ENCODE data around the gene AKR7A3.
"Not testable (repeated sequence)": the region's sequence is repeated elsewhere in the genome, so short reads cannot be mapped to it uniquely, and the experiment has no call there.

Gene AKR7A3

DNA sequence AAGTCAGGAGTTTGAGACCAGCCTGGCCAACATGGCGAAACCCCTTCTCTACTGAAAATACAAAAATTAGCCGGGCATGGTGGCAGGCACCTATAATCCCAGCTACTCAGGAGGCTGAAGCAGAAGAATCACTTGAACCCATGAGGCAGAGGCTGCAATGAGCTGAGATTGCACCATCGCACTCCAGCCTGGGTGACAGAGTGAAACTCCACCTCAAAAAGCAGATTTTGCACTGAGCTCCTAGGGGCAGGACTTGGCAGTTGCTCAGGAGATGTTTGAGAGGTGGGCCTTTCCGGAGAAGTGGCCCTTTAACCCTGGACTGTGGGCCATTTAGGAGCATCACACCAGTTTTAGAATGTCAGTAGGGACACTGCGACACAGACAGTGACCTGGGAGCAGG is 32.3 kb downstream of the AKR7A3 start:
- H4K8ac ChIP-seq (ENCODE audit: low read depth, low read length); H3K27ac ChIP-seq (ENCODE audit: low read depth, low read length); H2AFZ ChIP-seq (ENCODE audit: insufficient read depth, low read length, poor library complexity); H3K9ac ChIP-seq (ENCODE audit: low read length); H2BK5ac ChIP-seq (ENCODE audit: low read depth, low read length, poor library complexity); H4K12ac ChIP-seq (ENCODE audit: low read depth, low read length); DNase-seq; H3K18ac ChIP-seq (ENCODE audit: low read length); H2AK5ac ChIP-seq (ENCODE audit: low read length); H3K4me2 ChIP-seq (ENCODE audit: low read length); H2BK12ac ChIP-seq (ENCODE audit: low read length); H3K14ac ChIP-seq (ENCODE audit: low read length); H3K27me3 ChIP-seq (ENCODE audit: insufficient read depth, low read length); H3K4ac ChIP-seq (ENCODE audit: low read depth, low read length); H3K4me3 ChIP-seq (ENCODE audit: low read depth, low read length); H3K79me1 ChIP-seq (ENCODE audit: low read length); H3K9me3 ChIP-seq (ENCODE audit: insufficient read depth, low read depth, low read length); H2BK120ac ChIP-seq (ENCODE audit: insufficient read depth, low read length, poor library complexity); H4K91ac ChIP-seq (ENCODE audit: low read depth, low read length); H3K4me1 ChIP-seq (ENCODE audit: control insufficient read depth in 1 of 2, insufficient read depth in 2 of 2, low read length in 2 of 2); H3K23ac ChIP-seq (ENCODE audit: low read length): not testable (repeated sequence)
- Histone ChIP-seq H3K79me2 (ENCODE audit: control insufficient read depth, insufficient read depth, low read length, poor library complexity) (peaks cover 21% of the 10 kb centered on the region), H3K36me3 (ENCODE audit: control insufficient read depth in 1 of 2, insufficient read depth in 2 of 2, low read length in 2 of 2) (peaks cover 55 to 56% of the 10 kb centered on the region in 2 experiments)
- no CpG with 5 or more reads among the region's 5 CpGs for WGBS (ENCODE audit: extremely low coverage, insufficient coverage, insufficient read length)

DNA sequence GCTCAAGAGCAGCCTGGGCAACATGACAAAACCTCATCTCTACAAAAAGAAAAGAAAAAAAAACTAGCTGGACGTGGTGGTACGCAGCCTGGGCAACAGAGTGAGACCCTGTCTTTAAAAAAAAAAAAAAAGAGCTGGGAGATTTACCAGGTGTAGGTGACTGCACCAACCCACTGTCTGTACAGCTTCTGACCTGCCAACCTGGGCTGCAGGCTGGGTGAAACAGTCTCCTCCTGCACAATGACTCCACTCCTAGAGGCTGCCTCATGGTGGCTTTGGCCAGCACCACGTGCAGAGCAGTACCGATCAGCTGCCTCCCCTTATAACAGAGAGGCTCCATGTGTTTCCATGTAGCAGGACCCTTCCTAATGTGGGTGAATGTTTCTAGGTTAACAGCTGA is 33.3 kb downstream of the AKR7A3 start:
- no peaks in the 10 kb centered on the region for H3K27me3 ChIP-seq (ENCODE audit: insufficient read depth, low read length)
- H4K8ac ChIP-seq (ENCODE audit: low read depth, low read length) = no peak overlapping the region
- WGBS (ENCODE audit: extremely low coverage, insufficient coverage, insufficient read length) = no CpG with 5 or more reads among the region's 4 CpGs
- H3K23ac ChIP-seq (ENCODE audit: low read length) = no peak overlapping the region
- no peak overlapping the region for H3K14ac ChIP-seq (ENCODE audit: low read length)
- no peak overlapping the region for H4K12ac ChIP-seq (ENCODE audit: low read depth, low read length)
- H2BK12ac ChIP-seq (ENCODE audit: low read length) = no peak overlapping the region
- H3K4me1 ChIP-seq (ENCODE audit: control insufficient read depth in 1 of 2, insufficient read depth in 2 of 2, low read length in 2 of 2) = peaks cover 4 to 7% of the 10 kb centered on the region in 2 experiments
- H3K9ac ChIP-seq (ENCODE audit: low read length) = no peak overlapping the region
- H3K79me2 ChIP-seq (ENCODE audit: control insufficient read depth, insufficient read depth, low read length, poor library complexity) = peaks cover 27% of the 10 kb centered on the region
- H3K36me3 ChIP-seq (ENCODE audit: control insufficient read depth in 1 of 2, insufficient read depth in 2 of 2, low read length in 2 of 2) = peaks cover 48 to 49% of the 10 kb centered on the region in 2 experiments
- H2AFZ ChIP-seq (ENCODE audit: insufficient read depth, low read length, poor library complexity) = no peak overlapping the region
- no peak overlapping the region for H4K91ac ChIP-seq (ENCODE audit: low read depth, low read length)
- no peak overlapping the region for H3K18ac ChIP-seq (ENCODE audit: low read length)
- no peak overlapping the region for H3K4ac ChIP-seq (ENCODE audit: low read depth, low read length)
- H3K27ac ChIP-seq (ENCODE audit: low read depth, low read length) = no peak overlapping the region
- H3K4me3 ChIP-seq (ENCODE audit: low read depth, low read length) = no peak overlapping the region
- no peak overlapping the region for H2AK5ac ChIP-seq (ENCODE audit: low read length)
- no peak overlapping the region for H2BK120ac ChIP-seq (ENCODE audit: insufficient read depth, low read length, poor library complexity)
- H3K4me2 ChIP-seq (ENCODE audit: low read length) = no peak overlapping the region
- H3K9me3 ChIP-seq (ENCODE audit: insufficient read depth, low read depth, low read length) = no peaks in the 10 kb centered on the region
- H3K79me1 ChIP-seq (ENCODE audit: low read length) = peaks cover 10% of the 10 kb centered on the region
- DNase-seq = no peak
- no peak overlapping the region for H2BK5ac ChIP-seq (ENCODE audit: low read depth, low read length, poor library complexity)

DNA sequence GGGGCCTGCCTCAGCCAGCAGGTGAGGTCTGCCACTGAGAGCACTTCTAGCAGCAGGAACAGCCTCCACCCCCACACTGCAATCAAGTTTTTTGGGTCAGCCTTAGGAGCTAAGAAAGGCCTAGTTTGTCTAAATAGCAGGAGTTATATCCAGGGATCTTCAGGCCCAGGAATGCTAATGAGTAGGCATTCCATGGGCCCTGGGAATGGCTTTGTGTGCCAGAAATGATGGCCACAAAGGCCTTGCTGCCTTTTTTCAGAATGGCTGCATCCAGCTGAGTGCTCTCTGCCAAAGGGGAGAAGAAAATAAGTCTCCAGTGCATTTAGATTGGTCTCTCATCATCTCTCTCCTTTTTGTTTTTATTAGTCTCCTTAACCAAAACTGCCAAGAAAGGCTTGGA is 34.2 kb downstream of the AKR7A3 start:
- no peak overlapping the region for H3K4me2 ChIP-seq (ENCODE audit: low read length)
- no peak overlapping the region for H3K4ac ChIP-seq (ENCODE audit: low read depth, low read length)
- H4K8ac ChIP-seq (ENCODE audit: low read depth, low read length) = no peak overlapping the region
- no peak overlapping the region for H3K9ac ChIP-seq (ENCODE audit: low read length)
- H2AK5ac ChIP-seq (ENCODE audit: low read length) = no peak overlapping the region
- H4K12ac ChIP-seq (ENCODE audit: low read depth, low read length) = no peak overlapping the region
- H3K27me3 ChIP-seq (ENCODE audit: insufficient read depth, low read length) = no peaks in the 10 kb centered on the region
- peaks cover 40 to 42% of the 10 kb centered on the region in 2 experiments for H3K36me3 ChIP-seq (ENCODE audit: control insufficient read depth in 1 of 2, insufficient read depth in 2 of 2, low read length in 2 of 2)
- H2BK5ac ChIP-seq (ENCODE audit: low read depth, low read length, poor library complexity) = no peak overlapping the region
- H2BK120ac ChIP-seq (ENCODE audit: insufficient read depth, low read length, poor library complexity) = no peak overlapping the region
- no peak overlapping the region for H3K4me3 ChIP-seq (ENCODE audit: low read depth, low read length)
- no peak overlapping the region for H2BK12ac ChIP-seq (ENCODE audit: low read length)
- H3K9me3 ChIP-seq (ENCODE audit: insufficient read depth, low read depth, low read length) = no peaks in the 10 kb centered on the region
- no peak overlapping the region for H3K18ac ChIP-seq (ENCODE audit: low read length)
- no peak overlapping the region for H2AFZ ChIP-seq (ENCODE audit: insufficient read depth, low read length, poor library complexity)
- H3K14ac ChIP-seq (ENCODE audit: low read length) = no peak overlapping the region
- no peak overlapping the region for H4K91ac ChIP-seq (ENCODE audit: low read depth, low read length)
- DNase-seq = no peak
- no peak overlapping the region for H3K27ac ChIP-seq (ENCODE audit: low read depth, low read length)
- H3K79me2 ChIP-seq (ENCODE audit: control insufficient read depth, insufficient read depth, low read length, poor library complexity) = peaks cover 27% of the 10 kb centered on the region
- H3K79me1 ChIP-seq (ENCODE audit: low read length) = peaks cover 10% of the 10 kb centered on the region
- peaks cover 4 to 7% of the 10 kb centered on the region in 2 experiments for H3K4me1 ChIP-seq (ENCODE audit: control insufficient read depth in 1 of 2, insufficient read depth in 2 of 2, low read length in 2 of 2)
- H3K23ac ChIP-seq (ENCODE audit: low read length) = no peak overlapping the region

DNA sequence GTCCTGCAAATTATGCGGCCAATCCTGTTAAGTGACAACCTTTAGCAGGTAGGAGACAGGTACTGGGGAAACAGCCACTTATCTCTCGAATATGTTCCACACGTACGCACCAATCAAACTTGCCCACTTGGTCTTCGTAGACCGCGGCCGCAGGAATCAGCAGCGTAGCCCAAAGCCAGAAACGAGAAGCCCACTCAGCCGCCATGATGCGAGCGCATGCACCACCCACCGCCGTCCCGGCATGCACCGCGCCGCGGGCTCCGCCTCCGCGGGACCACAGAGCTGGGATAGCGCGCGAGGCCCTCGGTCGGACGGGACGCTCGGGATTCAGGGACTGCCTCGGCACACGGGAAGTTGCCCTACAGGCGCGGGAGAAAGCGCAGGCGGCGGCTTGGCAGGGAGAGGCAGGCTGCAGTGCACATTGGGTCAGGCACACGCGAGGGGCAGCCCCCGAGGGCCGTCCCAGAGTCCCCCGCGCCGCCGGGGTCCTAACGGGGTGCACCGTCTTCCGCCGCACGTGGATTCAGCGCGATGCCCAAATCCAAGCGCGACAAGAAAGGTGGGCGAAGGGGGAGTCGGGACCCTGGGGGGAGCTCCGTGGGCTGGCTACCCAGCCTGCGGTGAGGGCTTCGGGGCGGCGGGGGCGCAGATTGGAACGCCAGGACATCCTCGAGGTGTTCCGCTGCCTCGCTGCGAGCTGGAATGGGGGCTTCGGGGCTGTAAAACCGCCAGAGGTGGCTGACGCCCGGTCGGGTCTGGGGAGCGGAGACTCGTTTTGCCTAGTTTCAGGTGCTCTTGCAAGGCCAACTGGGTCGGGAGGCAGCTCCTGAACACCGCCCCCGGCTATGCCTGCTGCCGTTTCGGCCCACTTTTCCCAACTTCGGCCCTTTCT is 37.0 kb downstream of the AKR7A3 start, which contains the start of the genes EMC1 and MRTO4:
TSS of gene EMC1 (minus strand) at position 220 of the 892 bp plus-strand sequence. CDS start at position 205, 15 bp downstream.
TSS of gene MRTO4 (plus strand) at position 501 of the 892 bp plus-strand sequence. CDS start at position 532, 31 bp downstream.
- Histone ChIP-seq H2AFZ (ENCODE audit: insufficient read depth, low read length, poor library complexity) (peak within 1 kb of the TSS; percentile 81), H3K18ac (ENCODE audit: low read length) (peak within 1 kb of the TSS; percentile 77), H3K4ac (ENCODE audit: low read depth, low read length) (peak within 1 kb of the TSS; percentile 85), H3K27ac (ENCODE audit: low read depth, low read length) (peak within 1 kb of the TSS; percentile 95), H3K79me2 (ENCODE audit: control insufficient read depth, insufficient read depth, low read length, poor library complexity) (peaks cover 27% of the 10 kb centered on the region), H4K12ac (ENCODE audit: low read depth, low read length) (peak within 1 kb of the TSS; percentile 78), H3K9me3 (ENCODE audit: insufficient read depth, low read depth, low read length) (no peaks in the 10 kb centered on the region), H3K4me2 (ENCODE audit: low read length) (peak within 1 kb of the TSS; percentile 77), H2AK5ac (ENCODE audit: low read length) (peak within 1 kb of the TSS; percentile 61), H4K91ac (ENCODE audit: low read depth, low read length) (peak within 1 kb of the TSS; percentile 94), H4K8ac (ENCODE audit: low read depth, low read length) (peak within 1 kb of the TSS; percentile 86), H2BK12ac (ENCODE audit: low read length) (no peak within 1 kb of the TSS), H2BK120ac (ENCODE audit: insufficient read depth, low read length, poor library complexity) (peak within 1 kb of the TSS; percentile 92), H3K4me3 (ENCODE audit: low read depth, low read length) (peak within 1 kb of the TSS; percentile 90), H3K36me3 (ENCODE audit: control insufficient read depth in 1 of 2, insufficient read depth in 2 of 2, low read length in 2 of 2) (peaks cover 15% of the 10 kb centered on the region in 2 experiments), H2BK5ac (ENCODE audit: low read depth, low read length, poor library complexity) (peak within 1 kb of the TSS; percentile 90), H3K23ac (ENCODE audit: low read length) (no peak within 1 kb of the TSS), H3K14ac (ENCODE audit: low read length) (peak within 1 kb of the TSS; percentile 93), H3K27me3 (ENCODE audit: insufficient read depth, low read length) (no peaks in the 10 kb centered on the region), H3K79me1 (ENCODE audit: low read length) (peaks cover 10% of the 10 kb centered on the region), H3K4me1 (ENCODE audit: control insufficient read depth in 1 of 2, insufficient read depth in 2 of 2, low read length in 2 of 2) (peaks cover 4 to 7% of the 10 kb centered on the region in 2 experiments), H3K9ac (ENCODE audit: low read length) (peak within 1 kb of the TSS; percentile 96)
- no CpG with 5 or more reads among the region's 81 CpGs for WGBS (ENCODE audit: extremely low coverage, insufficient coverage, insufficient read length)
- DNase-seq = peak; percentile 82 to 91
